Activated T-helper 1 cell treated with Interleukin-2 at 50 U/mL for 16 hours (primary cell): ENCODE results near the gene MAD2L1.
A peak's percentile ranks its signal among the peaks of the same experiment; 100 is the strongest.

Experiments
- DNase-seq: peaks from one replicate; pipeline ENCODE4 v3.0.0-alpha.2; 2020; ENCODE audit warnings: low read depth

The MAD2L1 gene

GRCh38 chr4:120057416-120057815 lies 9.2 kb downstream of the MAD2L1 start:
- no peak for DNase-seq

- DNase-seq: no peak
Observed at GRCh38 chr4:120056246-120056645, 10.4 kb downstream of the MAD2L1 start.

GRCh38 chr4:120055795-120056194 lies 10.9 kb downstream of the MAD2L1 start:
- DNase-seq: no peak

GRCh38 chr4:120055162-120055561 lies 11.5 kb downstream of the MAD2L1 start:
- DNase-seq: no peak

- DNase-seq: no peak
Observed at GRCh38 chr4:120053911-120054310, 12.7 kb downstream of the MAD2L1 start.

- DNase-seq: no peak
Observed at GRCh38 chr4:120052856-120053255, 13.8 kb downstream of the MAD2L1 start.

- no peak for DNase-seq
Observed at GRCh38 chr4:120051253-120051652, 15.4 kb downstream of the MAD2L1 start.

GRCh38 chr4:120049732-120050494 lies 16.7 kb downstream of the MAD2L1 start:
- DNase-seq: peak; percentile 16

- DNase-seq: no peak
Observed at GRCh38 chr4:120043828-120044227, 22.8 kb downstream of the MAD2L1 start.

- DNase-seq: no peak
Observed at GRCh38 chr4:120037411-120037810, 29.2 kb downstream of the MAD2L1 start.

- no peak for DNase-seq
Observed at GRCh38 chr4:120034913-120035312, 31.7 kb downstream of the MAD2L1 start.

- no peak for DNase-seq
Observed at GRCh38 chr4:120026853-120027252, 39.8 kb downstream of the MAD2L1 start.

- DNase-seq: no peak
Observed at GRCh38 chr4:120025516-120025915, 41.1 kb downstream of the MAD2L1 start.

GRCh38 chr4:120018786-120019185 lies 47.9 kb downstream of the MAD2L1 start:
- no peak for DNase-seq

- no peak for DNase-seq
Observed at GRCh38 chr4:120017939-120018692, 48.5 kb downstream of the MAD2L1 start.

- no peak for DNase-seq
Observed at GRCh38 chr4:120011725-120012124, 54.9 kb downstream of the MAD2L1 start.

- no peak for DNase-seq
Observed at GRCh38 chr4:120010646-120011045, 56.0 kb downstream of the MAD2L1 start.

GRCh38 chr4:120009731-120010130 lies 56.9 kb downstream of the MAD2L1 start:
- DNase-seq: no peak

GRCh38 chr4:120008957-120009356 lies 57.7 kb downstream of the MAD2L1 start:
- DNase-seq: no peak

- DNase-seq: no peak
Observed at GRCh38 chr4:120007896-120008436, 58.7 kb downstream of the MAD2L1 start.

- no peak for DNase-seq
Observed at GRCh38 chr4:120007191-120007871, 59.3 kb downstream of the MAD2L1 start.
